ENCODE results near the gene LIN28A. TPM values are rescaled to one million over a fixed set of nuclear protein-coding genes. Genes with fewer than 3 reads are reported as not detected.

LIN28A gene
- total RNA-seq, 1 experiment from 2014 or later: not detected

Other genes starting within 250 kb of the LIN28A start
- gene C1orf232, start 241.9 kb upstream of the LIN28A start, total RNA-seq (2014; rRNA removed; shearing (Covaris generic)): not detected in 2 replicates
- 12.9 and 18.1 TPM in 2 replicates for gene ZNF593, start 240.9 kb upstream of the LIN28A start, total RNA-seq (2014; rRNA removed; shearing (Covaris generic))
- not detected in 2 replicates for gene ZNF593OS, start 239.0 kb upstream of the LIN28A start, total RNA-seq (2014; rRNA removed; shearing (Covaris generic))
- gene CNKSR1, start 233.3 kb upstream of the LIN28A start, total RNA-seq (2014; rRNA removed; shearing (Covaris generic)): not detected in 2 replicates
- gene CATSPER4, start 220.2 kb upstream of the LIN28A start, total RNA-seq (2014; rRNA removed; shearing (Covaris generic)): not detected in 2 replicates
- gene CEP85, start 176.6 kb upstream of the LIN28A start, total RNA-seq (2014; rRNA removed; shearing (Covaris generic)): 13.4 and 18.0 TPM in 2 replicates
- gene SH3BGRL3, start 130.7 kb upstream of the LIN28A start, total RNA-seq (2014; rRNA removed; shearing (Covaris generic)): 71.8 and 77.5 TPM in 2 replicates
- gene UBXN11, start 104.2 kb upstream of the LIN28A start, total RNA-seq (2014; rRNA removed; shearing (Covaris generic)): 2.9 and 7.6 TPM in 2 replicates
- gene CD52, start 92.9 kb upstream of the LIN28A start, total RNA-seq (2014; rRNA removed; shearing (Covaris generic)): not detected in 2 replicates
- 0.02 and 0.17 TPM in 2 replicates for gene CRYBG2, start 56.7 kb upstream of the LIN28A start, total RNA-seq (2014; rRNA removed; shearing (Covaris generic))
- not detected in 2 replicates for gene ZNF683, start 38.1 kb upstream of the LIN28A start, total RNA-seq (2014; rRNA removed; shearing (Covaris generic))
- gene DHDDS, start 21.5 kb downstream of the LIN28A start, total RNA-seq (2014; rRNA removed; shearing (Covaris generic)): 36.1 and 61.3 TPM in 2 replicates
- 470 and 477 TPM in 2 replicates for gene HMGN2, start 61.6 kb downstream of the LIN28A start, total RNA-seq (2014; rRNA removed; shearing (Covaris generic))
- 14.6 and 22.2 TPM in 2 replicates for gene RPS6KA1, start 118.9 kb downstream of the LIN28A start, total RNA-seq (2014; rRNA removed; shearing (Covaris generic))

All from A172 (cell line).